CD4-positive, CD25-positive, alpha-beta regulatory T cell (primary cell): ENCODE results near the gene FMNL2. TPM values are rescaled to one million over a fixed set of nuclear protein-coding genes. Genes with fewer than 3 reads are reported as not detected.

Source experiments
- ATAC-seq, 2 donors: fragments of 150-1000 bp; cut with Tn5 transposase; one replicate each; pipeline ENCODE4 v1.10.0; 2021; ENCODE audit warnings: low read depth in 2 of 2, moderate number of reproducible peaks in 2 of 2, moderate library complexity in 1 of 2
- DNase-seq, 3 donors: peaks; one replicate each; pipeline versions ENCODE4 v3.0.0 to v3.0.0-alpha.2; 2012 to 2022; ENCODE audit warnings: mixed read lengths in 1 of 3
- H3K27ac ChIP-seq: one replicate; pipeline ENCODE4 v1.7.0; 2013; ENCODE audit warnings: mild to moderate bottlenecking, low read length; ENCODE audit not compliant: insufficient read depth, poor library complexity, severe bottlenecking
- H3K27me3 ChIP-seq: one replicate; pipeline ENCODE4 v1.7.0; 2013; ENCODE audit warnings: low read length; ENCODE audit not compliant: control insufficient read depth, insufficient read depth
- H3K36me3 ChIP-seq: one replicate; pipeline ENCODE4 v1.7.0; 2013; ENCODE audit warnings: mild to moderate bottlenecking, low read length, moderate library complexity; ENCODE audit not compliant: control insufficient read depth, insufficient read depth
- H3K4me1 ChIP-seq: 2 replicates; pipeline ENCODE4 v1.7.0; 2013; ENCODE audit warnings: mild to moderate bottlenecking, low read length; ENCODE audit not compliant: insufficient read depth, control insufficient read depth, poor library complexity, severe bottlenecking
- H3K4me3 ChIP-seq: one replicate; pipeline ENCODE4 v1.7.0; 2013; ENCODE audit warnings: low read depth, mild to moderate bottlenecking, low read length, moderate library complexity
- H3K9me3 ChIP-seq, 2 experiments: 1 replicate in 1 of 2; 2 replicates in 1 of 2; pipeline ENCODE4 v1.7.0; 2013; ENCODE audit warnings: low read length in 2 of 2, mild to moderate bottlenecking in 1 of 2, moderate library complexity in 1 of 2; ENCODE audit not compliant: control insufficient read depth in 2 of 2
- H3K27ac Mint-ChIP-seq, 3 donors: one replicate each; pipeline ENCODE4 v1.8.0; 2020 to 2022; ENCODE audit warnings: mild to moderate bottlenecking in 3 of 3, mixed read lengths in 3 of 3, moderate library complexity in 2 of 3
- H3K27me3 Mint-ChIP-seq: one replicate; pipeline ENCODE4 v1.8.0; 2022; ENCODE audit warnings: mild to moderate bottlenecking, mixed read lengths
- H3K36me3 Mint-ChIP-seq: one replicate; pipeline ENCODE4 v1.8.0; 2020; ENCODE audit warnings: mixed read lengths
- H3K4me1 Mint-ChIP-seq, 4 donors: one replicate each; pipeline ENCODE4 v1.8.0; 2020 to 2022; ENCODE audit warnings: mixed read lengths in 4 of 4, mild to moderate bottlenecking in 1 of 4
- H3K4me3 Mint-ChIP-seq, 4 donors: one replicate each; pipeline ENCODE4 v1.8.0; 2020 to 2022; ENCODE audit warnings: mild to moderate bottlenecking in 4 of 4, mixed read lengths in 4 of 4, moderate library complexity in 3 of 4
- H3K9me3 Mint-ChIP-seq, 7 donors: one replicate each; pipeline ENCODE4 v1.8.0; 2020 to 2022; ENCODE audit warnings: mixed read lengths in 7 of 7, mild to moderate bottlenecking in 3 of 7, moderate library complexity in 2 of 7
- polyA plus RNA-seq, 4 donors: library from polyadenylated mRNA; unstranded; fragments of 300-500 nt; fragmentation: Illumina TruSeq; gene quantifications; one replicate each; pipeline ENCODE4 v1.2.3, GENCODE V29; 2021
- total RNA-seq: library from RNA; stranded (reverse); gene quantifications from one replicate; pipeline ENCODE4 v1.2.3, GENCODE V29; 2022

Gene FMNL2
- total and polyA plus RNA-seq, 5 donors from 2014 or later = 0.07 to 0.30 (median 0.14) TPM; not detected in 1

DNA sequence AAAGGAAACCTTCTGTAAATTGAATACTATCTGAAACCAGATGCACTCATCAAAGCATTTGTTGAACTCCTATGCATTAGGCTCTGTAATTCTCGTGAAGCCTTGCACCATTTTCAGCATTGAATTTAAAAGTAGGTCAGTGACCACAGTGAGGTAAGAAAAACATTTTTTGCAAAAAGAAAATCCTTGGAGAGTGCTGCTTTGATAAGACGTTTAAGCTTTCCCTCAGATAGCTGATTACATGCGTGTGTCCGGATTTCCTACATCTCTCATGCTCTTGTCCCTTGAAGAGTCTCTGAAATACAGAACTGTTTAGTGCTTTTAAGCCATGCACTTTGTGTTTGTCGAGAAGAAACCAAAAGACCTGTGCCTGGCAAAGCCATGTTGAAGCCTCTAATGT is 113.6 kb downstream of the FMNL2 start:
- Mint-ChIP-seq H3K4me1 (no peaks in the 10 kb centered on the region), H3K9me3 (no peaks in the 10 kb centered on the region), H3K27ac (peak overlapping the region in 1 of 3 donors; percentile 53), H3K4me3 (no peak overlapping the region), H3K36me3 (no peaks in the 10 kb centered on the region), H3K27me3 (no peaks in the 10 kb centered on the region)
- no peak for ATAC-seq
- Histone ChIP-seq H3K27me3 (peaks cover 6% of the 10 kb centered on the region), H3K4me1 (no peaks in the 10 kb centered on the region), H3K27ac (no peak overlapping the region), H3K4me3 (no peak overlapping the region), H3K36me3 (no peaks in the 10 kb centered on the region), H3K9me3 (no peaks in the 10 kb centered on the region)
- no peak for DNase-seq

DNA sequence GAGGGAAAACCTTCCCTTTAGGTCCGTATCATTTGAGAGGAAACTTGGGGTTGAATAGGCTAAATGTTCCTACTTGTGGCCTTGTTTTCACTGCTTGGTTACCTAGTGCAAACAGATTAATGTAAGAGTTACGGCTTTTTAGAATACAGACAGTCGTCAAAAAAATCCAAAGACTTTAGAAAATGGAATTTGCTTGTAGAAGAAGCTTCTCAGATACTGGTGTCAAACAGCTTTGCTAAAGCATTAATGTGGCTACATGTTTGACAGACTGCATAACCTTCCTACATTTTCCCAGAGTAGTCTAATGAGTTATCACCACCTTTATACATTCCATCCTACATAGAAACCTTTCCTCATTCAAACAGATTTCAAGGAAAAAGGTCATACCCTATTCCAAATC is 114.6 kb downstream of the FMNL2 start:
- ATAC-seq = no peak
- Mint-ChIP-seq H3K36me3 (no peaks in the 10 kb centered on the region), H3K4me3 (no peak overlapping the region), H3K9me3 (no peaks in the 10 kb centered on the region), H3K4me1 (no peaks in the 10 kb centered on the region), H3K27me3 (no peaks in the 10 kb centered on the region), H3K27ac (no peak overlapping the region)
- no peak overlapping the region for H3K4me3 ChIP-seq
- no peaks in the 10 kb centered on the region for H3K4me1 ChIP-seq
- no peaks in the 10 kb centered on the region for H3K36me3 ChIP-seq
- no peak for DNase-seq
- no peak overlapping the region for H3K27ac ChIP-seq
- H3K9me3 ChIP-seq = no peaks in the 10 kb centered on the region
- H3K27me3 ChIP-seq = peaks cover 6% of the 10 kb centered on the region

DNA sequence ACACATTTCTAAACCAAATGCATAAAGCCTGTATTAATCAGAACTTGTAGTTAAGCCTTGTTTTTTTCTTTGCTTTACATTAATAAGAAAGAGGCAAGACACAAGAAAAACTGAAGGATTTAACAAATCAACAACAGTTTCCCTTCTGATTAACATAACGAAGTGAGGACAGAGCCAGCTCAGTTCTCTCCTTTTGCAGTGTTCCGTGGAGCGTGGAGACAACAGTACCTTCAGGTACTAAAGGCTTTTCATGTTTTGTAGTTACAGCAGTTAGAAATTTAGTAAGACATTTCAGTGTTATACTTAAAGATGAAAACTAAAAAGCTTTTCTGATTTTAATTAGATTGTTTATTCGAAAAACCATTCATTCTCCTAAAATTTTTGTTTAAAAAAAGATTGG is 115.2 kb downstream of the FMNL2 start:
- Histone ChIP-seq H3K27me3 (peaks cover 6% of the 10 kb centered on the region), H3K9me3 (no peaks in the 10 kb centered on the region), H3K4me3 (no peak overlapping the region), H3K4me1 (no peaks in the 10 kb centered on the region), H3K27ac (no peak overlapping the region), H3K36me3 (no peaks in the 10 kb centered on the region)
- Mint-ChIP-seq H3K27me3 (no peaks in the 10 kb centered on the region), H3K4me3 (no peak overlapping the region), H3K27ac (no peak overlapping the region), H3K9me3 (no peaks in the 10 kb centered on the region), H3K36me3 (no peaks in the 10 kb centered on the region), H3K4me1 (no peaks in the 10 kb centered on the region)
- no peak for ATAC-seq
- DNase-seq = no peak

DNA sequence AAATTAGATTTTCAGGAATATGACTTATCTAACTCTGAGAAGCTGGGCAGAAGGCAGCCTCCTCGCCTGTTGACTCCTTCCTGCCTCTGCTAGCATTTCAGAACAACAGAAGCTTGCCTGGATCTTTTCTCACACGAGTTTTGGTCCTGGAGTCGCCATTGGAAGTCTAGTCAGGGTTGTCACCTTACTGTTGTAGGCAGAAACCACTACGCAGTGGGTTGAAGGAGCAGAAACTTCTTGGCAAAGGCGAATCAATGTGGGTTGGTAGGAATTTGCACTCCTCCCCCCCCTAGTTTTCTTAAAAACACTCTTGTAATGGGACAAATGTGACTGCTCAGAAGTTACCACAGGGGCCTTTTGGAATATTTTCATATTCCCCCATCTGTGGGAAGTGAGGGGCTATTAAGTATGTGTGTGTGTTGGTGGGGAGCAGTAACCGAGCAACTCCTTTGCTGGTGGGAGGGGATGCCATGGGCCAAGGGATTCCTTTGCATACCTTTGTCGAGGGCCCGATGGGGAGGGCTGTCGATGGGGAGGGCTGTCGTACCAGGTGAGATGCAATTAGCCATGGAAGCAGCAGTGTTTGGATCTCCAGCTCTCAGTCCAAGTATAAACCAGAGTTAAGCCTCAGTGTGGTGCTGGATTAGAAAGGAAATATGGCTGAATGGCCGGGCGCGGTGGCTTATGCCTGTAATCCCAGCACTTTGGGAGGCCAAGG is 117.4 kb downstream of the FMNL2 start:
- Histone ChIP-seq H3K36me3 (no peaks in the 10 kb centered on the region), H3K27me3 (peaks cover 4% of the 10 kb centered on the region), H3K9me3 (no peaks in the 10 kb centered on the region), H3K27ac (no peak overlapping the region), H3K4me3 (no peak overlapping the region), H3K4me1 (no peaks in the 10 kb centered on the region)
- Mint-ChIP-seq H3K36me3 (no peaks in the 10 kb centered on the region), H3K4me3 (no peak overlapping the region), H3K4me1 (no peaks in the 10 kb centered on the region), H3K27ac (no peak overlapping the region), H3K27me3 (no peaks in the 10 kb centered on the region), H3K9me3 (peaks cover 0 to 2% (median 0%) of the 10 kb centered on the region in 7 donors)
- DNase-seq (no peak), ATAC-seq (no peak)

DNA sequence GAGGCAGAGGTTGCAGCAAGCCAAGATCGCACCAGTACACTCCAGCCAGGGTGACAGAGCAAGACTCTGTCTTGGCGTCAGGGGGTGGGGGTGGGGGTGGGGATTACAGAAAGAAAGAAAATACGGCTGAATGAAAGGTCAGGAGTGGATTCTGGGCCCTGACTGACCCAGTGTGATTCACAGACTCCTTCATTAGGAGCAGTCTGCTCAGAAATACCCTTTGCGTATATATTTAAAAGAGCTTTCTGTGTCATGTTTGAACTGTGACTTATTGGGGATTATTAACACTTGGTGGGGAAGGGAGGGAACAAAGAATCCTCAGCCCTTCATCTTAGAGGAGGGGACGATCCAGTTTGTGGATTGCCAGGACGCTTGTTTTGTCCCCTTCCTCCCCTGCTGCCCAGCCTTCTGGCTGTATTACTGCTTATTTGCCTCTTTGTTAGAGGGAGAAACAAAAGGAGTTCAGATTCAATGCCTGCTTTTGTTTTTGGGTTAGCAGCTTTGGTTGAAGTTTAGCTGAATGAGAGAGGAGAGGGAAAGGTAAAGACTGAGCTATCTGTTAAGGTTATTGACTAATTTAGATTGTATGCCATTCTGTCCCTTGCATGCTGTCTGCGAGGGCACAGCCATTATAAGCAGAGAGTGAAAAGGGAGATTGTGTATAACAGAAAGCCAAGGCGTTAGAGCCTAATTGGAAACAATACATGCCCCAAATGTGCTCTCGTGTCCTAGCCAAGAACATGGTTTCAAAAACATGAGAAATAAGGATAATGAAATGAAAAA is 118.3 kb downstream of the FMNL2 start:
- Mint-ChIP-seq H3K9me3 (peaks cover 0 to 2% (median 0%) of the 10 kb centered on the region in 7 donors), H3K27ac (no peak overlapping the region), H3K4me1 (no peaks in the 10 kb centered on the region), H3K27me3 (no peaks in the 10 kb centered on the region), H3K36me3 (no peaks in the 10 kb centered on the region), H3K4me3 (no peak overlapping the region)
- peaks cover 2% of the 10 kb centered on the region for H3K27me3 ChIP-seq
- no peaks in the 10 kb centered on the region for H3K9me3 ChIP-seq
- ATAC-seq = no peak
- H3K4me3 ChIP-seq = no peak overlapping the region
- no peaks in the 10 kb centered on the region for H3K4me1 ChIP-seq
- DNase-seq = no peak
- H3K27ac ChIP-seq = no peak overlapping the region
- H3K36me3 ChIP-seq = no peaks in the 10 kb centered on the region

DNA sequence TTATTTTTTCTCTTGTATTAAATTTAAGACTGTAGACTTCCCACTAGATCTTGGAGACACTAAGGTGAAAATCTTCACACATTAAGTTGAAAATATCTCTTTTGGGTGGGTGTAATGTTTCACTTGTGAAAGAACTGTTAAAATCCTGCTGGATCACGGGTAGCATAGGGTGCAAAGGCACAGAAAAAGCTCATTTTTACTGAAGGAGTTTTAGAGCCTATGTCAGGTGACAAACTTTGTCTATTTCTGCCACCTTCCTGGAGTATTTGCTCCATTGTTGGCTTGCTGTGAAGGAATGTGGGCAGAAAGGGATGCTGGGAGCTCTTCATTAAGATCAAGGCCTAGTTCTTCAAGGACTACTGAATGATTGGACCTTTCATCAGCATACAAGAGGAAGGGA is 119.4 kb downstream of the FMNL2 start:
- Histone ChIP-seq H3K27ac (no peak overlapping the region), H3K27me3 (no peaks in the 10 kb centered on the region), H3K9me3 (no peaks in the 10 kb centered on the region), H3K4me1 (no peaks in the 10 kb centered on the region), H3K36me3 (no peaks in the 10 kb centered on the region), H3K4me3 (no peak overlapping the region)
- Mint-ChIP-seq H3K4me1 (no peaks in the 10 kb centered on the region), H3K36me3 (no peaks in the 10 kb centered on the region), H3K27me3 (no peaks in the 10 kb centered on the region), H3K4me3 (no peak overlapping the region), H3K27ac (no peak overlapping the region), H3K9me3 (peaks cover 0 to 2% (median 0%) of the 10 kb centered on the region in 7 donors)
- DNase-seq (no peak), ATAC-seq (no peak)

DNA sequence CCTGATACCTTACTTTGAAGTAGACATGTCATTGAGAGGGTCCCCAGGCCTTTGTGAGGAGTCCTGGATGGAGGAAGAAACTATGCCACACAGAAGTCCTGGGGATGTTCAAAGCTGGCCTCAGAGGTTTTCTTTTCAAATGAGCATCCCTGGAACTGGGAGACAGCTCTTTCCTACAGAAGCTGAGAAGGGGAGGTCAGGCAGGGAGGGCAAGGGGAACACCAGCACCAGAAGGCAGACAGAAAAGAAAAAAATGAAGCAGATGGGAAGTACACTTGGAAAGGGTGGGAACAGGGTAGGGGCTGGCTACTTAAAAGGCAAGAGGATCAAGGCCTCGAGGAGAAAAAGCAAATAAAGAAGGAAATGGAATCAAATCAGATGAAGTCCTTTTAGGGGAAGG is 120.0 kb downstream of the FMNL2 start:
- H3K4me3 Mint-ChIP-seq = no peak overlapping the region
- H3K27me3 ChIP-seq = no peaks in the 10 kb centered on the region
- no peaks in the 10 kb centered on the region for H3K36me3 ChIP-seq
- H3K36me3 Mint-ChIP-seq = no peaks in the 10 kb centered on the region
- no peak overlapping the region for H3K27ac ChIP-seq
- no peaks in the 10 kb centered on the region for H3K4me1 Mint-ChIP-seq
- no peaks in the 10 kb centered on the region for H3K27me3 Mint-ChIP-seq
- DNase-seq = no peak
- H3K9me3 ChIP-seq = no peaks in the 10 kb centered on the region
- ATAC-seq = no peak
- no peak overlapping the region for H3K4me3 ChIP-seq
- H3K27ac Mint-ChIP-seq = no peak overlapping the region
- peaks cover 0 to 2% (median 0%) of the 10 kb centered on the region in 7 donors for H3K9me3 Mint-ChIP-seq
- H3K4me1 ChIP-seq = no peaks in the 10 kb centered on the region

DNA sequence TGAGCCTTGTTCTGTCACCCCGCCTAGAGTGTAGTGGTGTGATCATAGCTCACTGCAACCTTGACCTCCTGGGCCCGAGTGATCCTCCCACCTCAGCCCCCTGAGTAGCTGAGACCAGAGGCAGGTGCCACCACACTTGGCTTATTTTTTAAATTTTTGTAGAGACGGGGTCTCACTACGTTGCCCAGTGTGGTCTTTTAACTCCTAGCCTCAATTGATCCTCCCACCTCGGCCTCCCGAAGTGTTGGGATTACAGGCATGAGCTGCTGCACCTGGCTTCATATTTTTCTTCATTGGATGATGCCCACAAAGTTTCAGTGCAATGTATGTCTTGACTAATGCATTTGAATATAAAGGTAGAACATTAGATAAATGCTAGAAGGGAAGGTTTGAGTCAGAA is 120.8 kb downstream of the FMNL2 start:
- ATAC-seq (no peak), DNase-seq (no peak)
- Histone ChIP-seq H3K4me3 (no peak overlapping the region), H3K36me3 (no peaks in the 10 kb centered on the region), H3K27ac (no peak overlapping the region), H3K9me3 (no peaks in the 10 kb centered on the region), H3K27me3 (no peaks in the 10 kb centered on the region), H3K4me1 (no peaks in the 10 kb centered on the region)
- Mint-ChIP-seq H3K27me3 (no peaks in the 10 kb centered on the region), H3K4me3 (no peak overlapping the region), H3K27ac (no peak overlapping the region), H3K4me1 (no peaks in the 10 kb centered on the region), H3K9me3 (peaks cover 0 to 2% (median 0%) of the 10 kb centered on the region in 7 donors), H3K36me3 (no peaks in the 10 kb centered on the region)
